ENCODE results near the gene NRTN. TPM values are rescaled to one million over a fixed set of nuclear protein-coding genes. Genes with fewer than 3 reads are reported as not detected.

The NRTN gene
- polyA plus RNA-seq, 3 donors: 3.7 to 5.2 (median 4.3) TPM

GRCh38 chr19:5811117-5811516 lies 6.2 kb downstream of the NRTN start:
- no peak for DNase-seq

GRCh38 chr19:5814123-5814851 lies 9.4 kb downstream of the NRTN start:
- DNase-seq: no peak

GRCh38 chr19:5814852-5815246 lies 10.0 kb downstream of the NRTN start:
- no peak for DNase-seq

GRCh38 chr19:5817218-5817617 lies 12.4 kb downstream of the NRTN start:
- DNase-seq: no peak

GRCh38 chr19:5818594-5818993 lies 13.7 kb downstream of the NRTN start:
- DNase-seq: no peak

- no peak for DNase-seq
Observed at GRCh38 chr19:5820785-5821184, 15.9 kb downstream of the NRTN start.

GRCh38 chr19:5821521-5822180 lies 16.8 kb downstream of the NRTN start:
- no peak for DNase-seq

- DNase-seq: no peak
Observed at GRCh38 chr19:5822181-5822844, 17.4 kb downstream of the NRTN start.

- no peak for DNase-seq
Observed at GRCh38 chr19:5823579-5824281, 18.9 kb downstream of the NRTN start.

GRCh38 chr19:5824751-5825150 lies 19.9 kb downstream of the NRTN start:
- DNase-seq: no peak

GRCh38 chr19:5825178-5825577 lies 20.3 kb downstream of the NRTN start:
- no peak for DNase-seq

GRCh38 chr19:5826531-5827341 lies 21.9 kb downstream of the NRTN start:
- peak; percentile 83 for DNase-seq

GRCh38 chr19:5827342-5827890 lies 22.5 kb downstream of the NRTN start:
- DNase-seq: no peak

GRCh38 chr19:5827891-5828660 lies 23.2 kb downstream of the NRTN start:
- peak; percentile 94 for DNase-seq

- DNase-seq: peak; percentile 83
Observed at GRCh38 chr19:5828661-5829566, 24.0 kb downstream of the NRTN start.

- no peak for DNase-seq
Observed at GRCh38 chr19:5829567-5830310, 24.9 kb downstream of the NRTN start.

GRCh38 chr19:5831159-5831558 lies 26.3 kb downstream of the NRTN start:
- DNase-seq: no peak

GRCh38 chr19:5832061-5832460 lies 27.2 kb downstream of the NRTN start:
- no peak for DNase-seq

Data from renal pelvis (tissue), 4 donors.